H1 (cell line): Measurements from ENCODE around the gene VAX1.

ENCODE experiments used
- BACH1 ChIP-seq: IDR thresholded peaks from 2 replicates; pipeline ENCODE4 v1.6.1; 2012; ENCODE audit warnings: low read length, improper control_type of control experiment
- CTCF ChIP-seq, 3 experiments: IDR thresholded peaks; 1 replicate in 2 of 3; 2 replicates in 1 of 3; pipeline versions ENCODE4 v1.5.1 to v1.6.1; 2011; ENCODE audit warnings: low read length in 3 of 3, mild to moderate bottlenecking in 3 of 3, inconsistent platforms in 2 of 3, low read depth in 1 of 3, moderate library complexity in 1 of 3; ENCODE audit not compliant: insufficient read depth in 1 of 3; ENCODE audit errors: control extremely low read depth in 1 of 3
- EGR1 ChIP-seq: IDR thresholded peaks from 2 replicates; pipeline ENCODE4 v1.6.1; 2011; ENCODE audit warnings: low read depth, low read length, borderline replicate concordance
- EZH2 ChIP-seq: fragments of 200-600 bp; sonication (generic); IDR thresholded peaks from 2 replicates; pipeline ENCODE4 v1.7.1; 2012; ENCODE audit warnings: low read depth, mild to moderate bottlenecking, moderate library complexity, low read length, inconsistent platforms; ENCODE audit not compliant: severe bottlenecking
- KDM1A ChIP-seq: fragments of 200-600, 300-600 bp; sonication (generic); IDR thresholded peaks from 2 replicates; pipeline ENCODE4 v1.7.1; 2016; ENCODE audit warnings: mild to moderate bottlenecking, low read length, borderline replicate concordance
- RXRA ChIP-seq: IDR thresholded peaks from 2 replicates; pipeline ENCODE4 v1.6.1; 2011; ENCODE audit warnings: low read depth, mild to moderate bottlenecking, low read length, moderate library complexity; ENCODE audit not compliant: insufficient read depth
- SP2 ChIP-seq: IDR thresholded peaks from 2 replicates; pipeline ENCODE4 v1.6.1; 2012; ENCODE audit warnings: mild to moderate bottlenecking, low read length, inconsistent platforms
- SRF ChIP-seq: IDR thresholded peaks from 2 replicates; pipeline ENCODE4 v1.6.1; 2011; ENCODE audit warnings: mild to moderate bottlenecking, low read depth, low read length, moderate library complexity
- TAF1 ChIP-seq: IDR thresholded peaks from 2 replicates; pipeline ENCODE4 v1.6.1; 2011; ENCODE audit warnings: mild to moderate bottlenecking, low read depth, low read length
- TEAD4 ChIP-seq: IDR thresholded peaks from 2 replicates; pipeline ENCODE4 v1.6.1; 2012; ENCODE audit warnings: low read depth, low read length, inconsistent platforms, mixed read lengths

GRCh38 chr10:117138838-117139580 lies 939 bp upstream of the VAX1 start:
- no peak for TF ChIP-seq CTCF (IDR thresholded peaks at IDR 0.05; ENCODE audit: control extremely low read depth in 1 of 3, insufficient read depth in 1 of 3, low read depth in 1 of 3, low read length in 3 of 3)
- TF ChIP-seq SRF: no peak
- TF ChIP-seq RXRA: no peak
- TF ChIP-seq EGR1: no peak
- no peak for TF ChIP-seq TEAD4
- TF ChIP-seq EZH2: no peak
- no peak for TF ChIP-seq KDM1A
- TF ChIP-seq BACH1: no peak
- no peak for TF ChIP-seq TAF1
- TF ChIP-seq SP2: no peak
